Melanocyte of skin (primary cell): ENCODE results near the gene ARMC9. TPM values are rescaled to one million over a fixed set of nuclear protein-coding genes. Genes with fewer than 3 reads are reported as not detected.

ENCODE experiments used
- small RNA-seq, 2 donors: library from RNA; depleted of rRNA; stranded (forward); fragments of <200 nt; gene quantifications; one replicate each; pipeline ENCODE3, GENCODE V24; 2012
- total RNA-seq, 2 donors: library from RNA; depleted of rRNA; stranded (reverse); fragments of >200 nt; gene quantifications; 2 replicates each; pipeline ENCODE4 v1.2.3, GENCODE V29; 2012

ARMC9 gene, protein sequence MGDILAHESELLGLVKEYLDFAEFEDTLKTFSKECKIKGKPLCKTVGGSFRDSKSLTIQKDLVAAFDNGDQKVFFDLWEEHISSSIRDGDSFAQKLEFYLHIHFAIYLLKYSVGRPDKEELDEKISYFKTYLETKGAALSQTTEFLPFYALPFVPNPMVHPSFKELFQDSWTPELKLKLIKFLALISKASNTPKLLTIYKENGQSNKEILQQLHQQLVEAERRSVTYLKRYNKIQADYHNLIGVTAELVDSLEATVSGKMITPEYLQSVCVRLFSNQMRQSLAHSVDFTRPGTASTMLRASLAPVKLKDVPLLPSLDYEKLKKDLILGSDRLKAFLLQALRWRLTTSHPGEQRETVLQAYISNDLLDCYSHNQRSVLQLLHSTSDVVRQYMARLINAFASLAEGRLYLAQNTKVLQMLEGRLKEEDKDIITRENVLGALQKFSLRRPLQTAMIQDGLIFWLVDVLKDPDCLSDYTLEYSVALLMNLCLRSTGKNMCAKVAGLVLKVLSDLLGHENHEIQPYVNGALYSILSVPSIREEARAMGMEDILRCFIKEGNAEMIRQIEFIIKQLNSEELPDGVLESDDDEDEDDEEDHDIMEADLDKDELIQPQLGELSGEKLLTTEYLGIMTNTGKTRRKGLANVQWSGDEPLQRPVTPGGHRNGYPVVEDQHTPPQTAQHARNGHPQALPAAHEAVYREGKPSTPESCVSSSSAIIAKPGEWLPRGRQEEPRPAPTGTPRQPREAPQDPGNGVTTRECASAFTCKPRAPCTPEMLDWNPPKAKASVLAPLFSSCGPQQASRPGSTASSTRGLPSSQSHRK
- total RNA-seq, result 10 to 100 TPM; 48.5 to 91.2 TPM

DNA sequence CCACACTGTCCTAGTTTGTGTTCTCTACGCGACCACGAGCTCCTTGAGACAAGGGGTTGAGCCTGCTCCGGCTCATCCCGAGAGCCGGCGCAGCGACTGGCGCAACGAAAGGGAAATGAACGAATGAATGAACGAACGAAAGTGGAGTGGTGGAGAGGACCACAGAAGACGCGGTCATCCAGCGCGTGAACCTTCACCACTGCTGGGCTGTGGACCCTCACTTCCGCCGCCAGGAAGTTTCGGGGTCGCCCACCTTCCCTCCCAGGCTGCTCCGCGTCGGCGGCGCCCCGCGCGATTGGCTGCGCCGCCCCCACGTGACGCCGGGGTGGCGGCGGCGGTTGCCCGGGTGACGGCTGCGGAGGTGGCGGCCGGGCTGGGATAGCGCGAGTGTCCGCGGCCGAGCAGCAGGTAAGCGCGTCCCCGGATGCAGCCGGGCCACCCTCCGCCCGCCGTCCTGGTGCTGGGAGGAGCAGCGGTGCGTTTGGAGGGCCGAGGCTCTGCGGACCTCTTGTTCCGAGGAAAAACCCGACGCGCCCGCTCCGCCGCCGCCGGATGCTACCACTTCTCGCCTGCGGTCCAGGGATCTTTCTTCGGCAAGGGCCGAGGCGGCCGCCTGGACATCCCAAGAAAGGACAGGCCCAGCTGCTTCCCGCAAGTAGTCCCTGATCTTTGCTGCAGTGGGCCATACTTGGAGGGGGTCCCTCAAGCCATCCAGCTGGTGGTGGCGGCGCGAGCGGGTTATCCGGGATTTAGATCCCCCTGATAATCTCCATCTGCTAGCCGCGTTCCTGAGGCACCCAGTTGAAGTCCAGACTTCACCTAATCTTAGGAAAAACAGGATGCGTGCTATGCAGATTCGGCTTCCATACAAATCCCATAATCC is at the start of gene ARMC9:
Gene ARMC9 (plus strand): TSS at position 341 of the 883 bp plus-strand sequence. CDS start 7,608 bp downstream, outside the sequence.

DNA sequence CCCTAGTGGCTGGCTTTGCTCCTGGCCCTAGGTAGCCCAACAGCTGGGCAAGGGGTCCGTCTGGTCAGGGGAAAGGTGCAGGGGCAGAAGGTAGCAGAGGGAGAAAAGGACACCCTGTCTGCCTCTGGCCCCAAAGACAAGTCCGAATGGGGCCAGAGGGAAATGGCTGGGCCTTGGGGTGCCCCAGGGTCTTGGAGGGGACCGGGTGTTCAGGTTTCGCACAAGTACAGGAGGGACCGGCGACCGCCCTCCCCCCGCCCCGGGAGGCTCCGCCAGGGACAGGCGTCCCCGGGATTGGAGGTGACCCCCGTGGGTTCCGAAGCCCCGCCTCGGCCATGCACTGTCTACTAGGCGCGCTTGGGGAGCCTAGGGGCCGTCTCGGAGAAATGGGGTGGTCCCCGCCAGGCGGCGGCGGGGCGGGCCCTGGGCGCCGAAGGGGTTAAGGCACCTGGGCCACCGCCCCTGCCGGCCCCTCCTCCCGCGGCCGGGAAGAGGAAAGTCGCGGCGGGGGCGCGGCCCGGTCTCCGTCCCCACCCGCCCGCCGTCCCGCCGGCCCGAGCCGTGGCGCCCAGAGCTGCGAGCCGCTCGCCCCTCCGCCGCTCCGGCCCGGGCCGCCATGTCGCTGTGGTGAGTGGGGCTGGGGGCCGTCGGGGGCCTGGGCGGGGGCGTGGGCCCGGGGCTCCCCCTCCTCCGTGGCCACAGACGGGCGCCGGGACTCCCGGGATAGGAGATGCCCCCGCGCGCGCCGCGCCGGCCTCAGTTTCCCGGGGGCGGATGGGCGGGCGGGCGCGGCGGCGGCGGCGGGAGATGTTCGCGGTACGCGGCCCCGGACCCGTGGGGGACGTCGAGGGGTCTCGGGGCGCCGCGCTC is 197.0 kb downstream of the ARMC9 start, which contains the start of gene B3GNT7:
Gene B3GNT7 (plus strand): TSS at position 523 of the 870 bp plus-strand sequence. CDS start 94 bp downstream, at position 617.

Small RNAs within 50 kb of the gene (small RNA-seq; reads per million reads assigned to genes)
- gene AC018738.1 (0.94 to 1.0 reads per million in 2 donors), gene MIR4777 (0.39 to 1.0 reads per million in 2 donors)

Other genes with a start within 250 kb of the ARMC9 start
- not detected for gene SPATA3, start 202.5 kb upstream of the ARMC9 start, total RNA-seq
- gene C2orf72, start 161.1 kb upstream of the ARMC9 start, total RNA-seq, result under 1 TPM in 1 of 2 donors, not detected in 1; 0.67 TPM
- 100 to 1,000 TPM; 104 to 146 TPM for gene PSMD1, start 141.8 kb upstream of the ARMC9 start, total RNA-seq
- gene HTR2B, start 73.6 kb upstream of the ARMC9 start, total RNA-seq, result 1 to 10 TPM in 1 of 2 donors, under 1 TPM in 1; 0.34 to 2.0 TPM
- gene B3GNT7, start 197.1 kb downstream of the ARMC9 start, total RNA-seq, result 1 to 10 TPM in 1 of 2 donors, under 1 TPM in 1; under 0.01 to 3.3 TPM